RKO (cell line): ENCODE results near the gene NPTXR.

Experiments used
- DNase-seq: peaks from one replicate; pipeline ENCODE4 v3.0.0-alpha.2; 2016; ENCODE audit warnings: low spot score

NPTXR gene

GRCh38 chr22:38770257-38770949 lies 73.4 kb downstream of the NPTXR start:
- no peak for DNase-seq
